ENCODE data around the gene ARHGAP18.

Gene ARHGAP18

DNA sequence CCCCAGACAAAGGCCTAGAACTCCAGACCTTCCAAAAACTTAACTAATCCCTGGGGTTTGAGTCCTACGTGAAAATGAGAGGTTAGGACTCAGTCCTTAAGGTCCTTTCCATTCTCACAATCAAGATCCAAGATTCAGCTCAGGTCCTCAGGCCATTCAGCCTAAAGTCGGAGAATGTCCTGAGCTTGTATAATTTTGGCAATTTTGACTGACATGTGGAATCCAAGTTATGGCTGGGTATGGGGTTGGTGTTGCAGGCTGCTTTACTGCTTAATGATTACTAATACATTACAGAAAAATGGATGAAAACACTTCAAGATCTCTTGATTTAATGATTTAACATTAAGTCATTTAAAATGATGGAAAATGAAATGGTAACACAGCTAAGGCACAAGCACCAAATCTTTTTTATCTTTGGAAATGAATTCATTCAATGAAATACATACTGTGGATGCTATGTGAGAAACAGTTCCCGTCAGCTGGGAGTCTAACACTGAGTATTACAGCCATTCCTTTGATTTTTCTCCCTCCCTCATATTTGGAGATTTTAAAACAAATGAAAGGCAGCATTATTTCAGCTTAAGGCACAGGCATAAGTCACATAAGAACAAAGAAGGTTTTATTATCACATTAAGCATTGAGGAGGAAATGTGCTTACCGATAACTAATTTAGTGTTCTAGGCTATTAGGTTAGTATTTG is 1.3 kb downstream of the ARHGAP18 start:
- Histone ChIP-seq H3K9me3 (ENCODE audit: insufficient read depth, low read length) (no peaks in the 10 kb centered on the region), H3F3A (ENCODE audit: insufficient read depth) (no peaks in the 10 kb centered on the region), H3K4me3 (ENCODE audit: insufficient read depth, low read length, poor library complexity, severe bottlenecking) (no peak overlapping the region), H3K4me2 (ENCODE audit: low read depth, low read length, poor library complexity, severe bottlenecking) (no peak overlapping the region), H3K9me2 (replicated peaks; ENCODE audit: insufficient read depth, low read length) (no peaks in the 10 kb centered on the region), H3K27me3 (ENCODE audit: low read length) (no peaks in the 10 kb centered on the region), H3K9ac (ENCODE audit: low read length) (no peak overlapping the region), H3K27ac (ENCODE audit: low read depth, low read length) (no peak overlapping the region), H3K36me3 (ENCODE audit: low read length) (no peaks in the 10 kb centered on the region), H4K20me1 (ENCODE audit: low read depth, low read length) (no peaks in the 10 kb centered on the region), H2AFZ (ENCODE audit: low read depth, low read length, severe bottlenecking) (no peak overlapping the region), H3K79me2 (ENCODE audit: insufficient read depth, low read length) (no peaks in the 10 kb centered on the region)
- TF ChIP-seq, protein P1, sequence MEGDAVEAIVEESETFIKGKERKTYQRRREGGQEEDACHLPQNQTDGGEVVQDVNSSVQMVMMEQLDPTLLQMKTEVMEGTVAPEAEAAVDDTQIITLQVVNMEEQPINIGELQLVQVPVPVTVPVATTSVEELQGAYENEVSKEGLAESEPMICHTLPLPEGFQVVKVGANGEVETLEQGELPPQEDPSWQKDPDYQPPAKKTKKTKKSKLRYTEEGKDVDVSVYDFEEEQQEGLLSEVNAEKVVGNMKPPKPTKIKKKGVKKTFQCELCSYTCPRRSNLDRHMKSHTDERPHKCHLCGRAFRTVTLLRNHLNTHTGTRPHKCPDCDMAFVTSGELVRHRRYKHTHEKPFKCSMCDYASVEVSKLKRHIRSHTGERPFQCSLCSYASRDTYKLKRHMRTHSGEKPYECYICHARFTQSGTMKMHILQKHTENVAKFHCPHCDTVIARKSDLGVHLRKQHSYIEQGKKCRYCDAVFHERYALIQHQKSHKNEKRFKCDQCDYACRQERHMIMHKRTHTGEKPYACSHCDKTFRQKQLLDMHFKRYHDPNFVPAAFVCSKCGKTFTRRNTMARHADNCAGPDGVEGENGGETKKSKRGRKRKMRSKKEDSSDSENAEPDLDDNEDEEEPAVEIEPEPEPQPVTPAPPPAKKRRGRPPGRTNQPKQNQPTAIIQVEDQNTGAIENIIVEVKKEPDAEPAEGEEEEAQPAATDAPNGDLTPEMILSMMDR (IDR thresholded peaks at IDR 0.05; ENCODE audit: insufficient read depth, low read length, poor library complexity, severe bottlenecking) = no peak
- TF ChIP-seq EZH2phosphoT487 (conservative IDR thresholded peaks at IDR 0.05; ENCODE audit: low read length) = no peak

DNA sequence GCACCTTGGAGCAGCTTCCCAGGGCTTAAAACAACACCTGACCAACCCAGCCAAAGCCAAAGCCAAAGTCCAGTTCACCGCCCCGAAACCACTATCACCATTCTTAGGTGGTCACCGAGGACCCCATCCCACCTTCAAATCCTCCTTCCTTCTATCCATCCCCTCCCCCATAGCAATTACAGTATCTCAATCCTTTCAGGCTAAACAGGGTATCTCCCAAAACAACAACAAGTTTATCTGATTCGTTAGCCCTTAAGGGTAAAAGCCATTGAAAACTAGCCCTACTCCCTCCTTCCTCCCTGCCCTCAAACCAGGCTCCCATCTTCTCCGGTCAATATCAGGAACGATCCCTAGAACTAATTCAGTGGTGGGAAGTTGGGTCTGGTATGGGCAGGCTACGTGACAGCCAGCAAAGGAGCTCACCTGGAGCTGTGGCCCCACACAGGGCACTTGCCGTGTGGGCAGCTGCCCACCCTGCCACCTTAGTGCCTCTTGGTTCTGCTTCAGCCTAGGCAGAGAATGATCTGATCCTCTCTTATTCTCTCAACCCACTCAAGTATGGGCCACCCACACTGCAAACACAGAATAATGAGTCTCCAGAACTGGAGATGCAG is 2.0 kb downstream of the ARHGAP18 start:
- H3K9ac ChIP-seq (ENCODE audit: low read length) = no peak overlapping the region
- H3F3A ChIP-seq (ENCODE audit: insufficient read depth) = no peaks in the 10 kb centered on the region
- H3K9me3 ChIP-seq (ENCODE audit: insufficient read depth, low read length) = no peaks in the 10 kb centered on the region
- no peaks in the 10 kb centered on the region for H3K79me2 ChIP-seq (ENCODE audit: insufficient read depth, low read length)
- H3K4me3 ChIP-seq (ENCODE audit: insufficient read depth, low read length, poor library complexity, severe bottlenecking) = no peak overlapping the region
- no peak overlapping the region for H3K27ac ChIP-seq (ENCODE audit: low read depth, low read length)
- no peaks in the 10 kb centered on the region for H4K20me1 ChIP-seq (ENCODE audit: low read depth, low read length)
- no peaks in the 10 kb centered on the region for H3K9me2 ChIP-seq (replicated peaks; ENCODE audit: insufficient read depth, low read length)
- no peak overlapping the region for H3K4me2 ChIP-seq (ENCODE audit: low read depth, low read length, poor library complexity, severe bottlenecking)
- H3K27me3 ChIP-seq (ENCODE audit: low read length) = no peaks in the 10 kb centered on the region
- H2AFZ ChIP-seq (ENCODE audit: low read depth, low read length, severe bottlenecking) = no peak overlapping the region
- no peak for TF ChIP-seq EZH2phosphoT487 (conservative IDR thresholded peaks at IDR 0.05; ENCODE audit: low read length)
- TF ChIP-seq, protein P1 (IDR thresholded peaks at IDR 0.05; ENCODE audit: insufficient read depth, low read length, poor library complexity, severe bottlenecking) = no peak
- no peaks in the 10 kb centered on the region for H3K36me3 ChIP-seq (ENCODE audit: low read length)

DNA sequence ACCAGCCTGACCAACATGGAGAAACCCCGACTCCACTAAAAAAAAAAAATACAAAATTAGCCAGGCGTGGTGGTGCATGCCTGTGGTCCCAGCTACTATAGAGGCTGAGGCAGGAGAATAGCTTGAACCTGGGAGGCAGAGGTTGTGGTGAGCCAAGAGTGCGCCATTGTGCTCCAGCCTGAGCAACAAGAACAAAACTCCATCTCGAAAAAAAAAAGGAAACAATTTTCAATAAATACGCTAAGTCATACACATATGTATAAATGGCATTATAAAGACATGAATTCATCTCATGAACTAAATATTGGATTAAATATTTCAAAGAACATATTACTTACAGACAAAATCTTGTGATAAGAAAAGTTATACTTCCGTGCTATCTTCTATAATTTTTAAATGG is 2.9 kb downstream of the ARHGAP18 start:
- Histone ChIP-seq H3K9ac (ENCODE audit: low read length) (no peak overlapping the region), H3K36me3 (ENCODE audit: low read length) (no peaks in the 10 kb centered on the region), H3K4me2 (ENCODE audit: low read depth, low read length, poor library complexity, severe bottlenecking) (no peak overlapping the region), H3K9me3 (ENCODE audit: insufficient read depth, low read length) (no peaks in the 10 kb centered on the region), H3F3A (ENCODE audit: insufficient read depth) (no peaks in the 10 kb centered on the region), H3K9me2 (replicated peaks; ENCODE audit: insufficient read depth, low read length) (no peaks in the 10 kb centered on the region), H3K27me3 (ENCODE audit: low read length) (no peaks in the 10 kb centered on the region), H3K27ac (ENCODE audit: low read depth, low read length) (no peak overlapping the region), H4K20me1 (ENCODE audit: low read depth, low read length) (no peaks in the 10 kb centered on the region), H2AFZ (ENCODE audit: low read depth, low read length, severe bottlenecking) (no peak overlapping the region), H3K79me2 (ENCODE audit: insufficient read depth, low read length) (no peaks in the 10 kb centered on the region), H3K4me3 (ENCODE audit: insufficient read depth, low read length, poor library complexity, severe bottlenecking) (no peak overlapping the region)
- no peak for TF ChIP-seq EZH2phosphoT487 (conservative IDR thresholded peaks at IDR 0.05; ENCODE audit: low read length)
- TF ChIP-seq, protein P1 (IDR thresholded peaks at IDR 0.05; ENCODE audit: insufficient read depth, low read length, poor library complexity, severe bottlenecking) = no peak

Measured in SU-DHL-6 (cell line).